HUES64 (cell line): Measurements from ENCODE around the gene ACTR5.

ENCODE experiments used
- H3K27ac ChIP-seq: 2 replicates; pipeline ENCODE4 v1.7.0; 2013; ENCODE audit warnings: low read depth, low read length, inconsistent platforms
- H3K27me3 ChIP-seq: 2 replicates; pipeline ENCODE4 v1.6.1; 2013; ENCODE audit warnings: mild to moderate bottlenecking, low read length; ENCODE audit not compliant: insufficient read depth
- H3K36me3 ChIP-seq: 2 replicates; pipeline ENCODE4 v1.6.1; 2013; ENCODE audit warnings: mild to moderate bottlenecking, low read length; ENCODE audit not compliant: insufficient read depth
- H3K4me1 ChIP-seq: 2 replicates; pipeline ENCODE4 v1.6.1; 2013; ENCODE audit warnings: mild to moderate bottlenecking, low read length, moderate library complexity; ENCODE audit not compliant: insufficient read depth
- H3K4me3 ChIP-seq: 2 replicates; pipeline ENCODE4 v1.5.1; 2013; ENCODE audit warnings: mild to moderate bottlenecking, low read length, moderate library complexity
- H3K9ac ChIP-seq: 2 replicates; pipeline ENCODE4 v1.6.1; 2013; ENCODE audit warnings: mild to moderate bottlenecking, low read depth, low read length
- H3K9me3 ChIP-seq: 2 replicates; pipeline ENCODE4 v1.6.1; 2013; ENCODE audit warnings: low read depth, low read length; ENCODE audit not compliant: insufficient read depth
- WGBS: fragments of 150-250, 120-280 bp; methylation state at CpG from one replicate; pipeline ENCODE4 v1.1.7; 2013; ENCODE audit warnings: missing lambda C conversion rate; 5-methylcytosine and 5-hydroxymethylcytosine counted together

Gene ACTR5

DNA sequence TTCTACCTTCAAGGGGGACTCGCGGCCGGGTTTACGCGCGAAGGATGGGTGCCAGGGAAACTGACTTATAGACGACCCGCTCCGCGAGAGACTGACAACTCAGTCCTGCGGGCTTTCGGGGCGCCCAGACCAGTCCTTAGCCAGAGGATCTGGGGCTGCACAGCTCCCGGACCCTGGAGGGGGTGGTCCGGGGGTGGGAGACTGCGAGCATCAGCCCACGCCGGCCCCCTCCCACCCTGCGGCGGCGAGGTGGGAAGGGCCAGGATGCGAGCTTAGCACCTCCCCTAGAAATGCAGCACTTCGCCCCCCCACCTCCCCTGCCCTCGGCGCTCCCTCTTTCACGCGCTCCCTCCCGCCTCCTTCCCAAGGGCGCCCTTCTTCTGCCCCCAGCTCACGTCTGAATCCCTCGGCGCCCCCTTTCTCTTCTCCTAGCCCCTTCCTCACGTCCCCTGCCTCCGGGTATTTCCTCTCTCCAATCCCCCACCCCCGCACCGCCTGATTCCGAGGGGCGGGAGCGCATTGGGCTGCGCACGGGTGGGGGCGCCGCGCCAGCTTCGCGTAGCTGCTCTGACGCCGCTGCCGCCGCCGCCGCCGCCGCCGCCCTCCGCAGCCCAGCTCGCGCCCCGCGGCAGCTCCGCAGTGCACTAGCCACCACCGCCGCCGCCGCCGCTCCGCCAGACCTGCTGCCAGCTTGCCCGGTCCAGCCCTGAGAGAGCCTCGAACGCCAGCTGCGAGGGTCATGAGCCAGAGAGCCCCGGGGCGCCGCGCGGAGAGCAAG lies 24.2 kb upstream of the ACTR5 start, which contains the start of gene SLC32A1:
SLC32A1 (plus strand) TSS at position 639 of the 778 bp plus-strand sequence. CDS start 239 bp downstream, outside the sequence.
- Histone ChIP-seq H3K27ac (no peak within 1 kb of the TSS), H3K4me3 (peak within 1 kb of the TSS; percentile 43), H3K36me3 (no peaks in the 10 kb centered on the region), H3K27me3 (peaks cover 100% of the 10 kb centered on the region), H3K9ac (no peak within 1 kb of the TSS), H3K4me1 (0 out of 2 replicates have a peak, but pooled peaks cover 10% of the 10 kb centered on the region), H3K9me3 (no peaks in the 10 kb centered on the region)
- WGBS = under 1% methylated on average over 76 of the region's 76 CpGs

DNA sequence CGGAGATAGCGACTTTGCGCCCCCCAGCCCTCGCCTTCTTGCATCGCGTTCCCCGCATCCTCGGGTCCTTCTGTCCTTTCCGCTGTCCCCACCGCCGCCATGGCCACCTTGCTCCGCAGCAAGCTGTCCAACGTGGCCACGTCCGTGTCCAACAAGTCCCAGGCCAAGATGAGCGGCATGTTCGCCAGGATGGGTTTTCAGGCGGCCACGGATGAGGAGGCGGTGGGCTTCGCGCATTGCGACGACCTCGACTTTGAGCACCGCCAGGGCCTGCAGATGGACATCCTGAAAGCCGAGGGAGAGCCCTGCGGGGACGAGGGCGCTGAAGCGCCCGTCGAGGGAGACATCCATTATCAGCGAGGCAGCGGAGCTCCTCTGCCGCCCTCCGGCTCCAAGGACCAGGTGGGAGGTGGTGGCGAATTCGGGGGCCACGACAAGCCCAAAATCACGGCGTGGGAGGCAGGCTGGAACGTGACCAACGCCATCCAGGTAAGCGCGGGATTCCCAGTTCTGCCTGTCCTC lies 23.6 kb upstream of the ACTR5 start:
- Histone ChIP-seq H3K27ac (no peak overlapping the region), H3K9me3 (no peaks in the 10 kb centered on the region), H3K36me3 (no peaks in the 10 kb centered on the region), H3K27me3 (peaks cover 100% of the 10 kb centered on the region), H3K4me3 (peak overlapping the region; percentile 43), H3K9ac (no peak overlapping the region), H3K4me1 (peaks cover 12% of the 10 kb centered on the region; the same call in 1 of the 2 replicates)
- WGBS = 2% methylated on average over 46 of the region's 46 CpGs

DNA sequence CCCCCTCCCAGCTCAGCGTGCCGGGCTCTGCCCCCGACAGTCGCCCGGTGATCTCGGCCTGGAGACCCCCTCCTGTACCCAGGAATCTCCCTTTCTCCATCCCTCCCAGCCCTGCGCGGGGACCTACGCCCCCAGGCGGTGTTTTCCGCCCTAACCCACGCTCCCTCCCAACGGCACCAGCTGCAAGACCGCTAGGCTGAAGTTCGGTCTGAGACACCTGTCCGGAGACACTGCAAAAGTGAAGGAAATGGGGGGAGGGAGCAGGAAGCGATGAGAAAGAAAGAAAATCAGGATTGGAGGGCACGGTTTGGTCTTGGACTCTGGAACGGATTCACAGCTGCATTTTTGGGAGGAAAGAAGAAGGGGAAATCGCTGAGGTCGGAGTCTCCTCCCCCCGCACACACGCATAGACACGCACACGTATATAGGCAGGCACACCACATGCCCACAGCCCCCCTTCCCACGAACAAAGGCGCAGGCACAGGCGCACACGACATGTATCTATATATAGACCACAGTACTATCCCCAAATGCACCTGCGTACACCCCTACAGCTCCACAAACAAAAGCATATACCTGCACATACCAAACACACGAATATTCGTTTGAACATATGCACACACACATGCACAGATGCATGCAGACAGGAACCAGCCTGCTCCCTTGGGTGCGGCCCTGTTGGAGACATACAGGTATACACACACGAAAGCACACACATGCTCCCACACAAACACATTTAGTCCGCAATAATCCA lies 22.9 kb upstream of the ACTR5 start:
- 6% methylated on average over 35 of the region's 35 CpGs for WGBS

DNA sequence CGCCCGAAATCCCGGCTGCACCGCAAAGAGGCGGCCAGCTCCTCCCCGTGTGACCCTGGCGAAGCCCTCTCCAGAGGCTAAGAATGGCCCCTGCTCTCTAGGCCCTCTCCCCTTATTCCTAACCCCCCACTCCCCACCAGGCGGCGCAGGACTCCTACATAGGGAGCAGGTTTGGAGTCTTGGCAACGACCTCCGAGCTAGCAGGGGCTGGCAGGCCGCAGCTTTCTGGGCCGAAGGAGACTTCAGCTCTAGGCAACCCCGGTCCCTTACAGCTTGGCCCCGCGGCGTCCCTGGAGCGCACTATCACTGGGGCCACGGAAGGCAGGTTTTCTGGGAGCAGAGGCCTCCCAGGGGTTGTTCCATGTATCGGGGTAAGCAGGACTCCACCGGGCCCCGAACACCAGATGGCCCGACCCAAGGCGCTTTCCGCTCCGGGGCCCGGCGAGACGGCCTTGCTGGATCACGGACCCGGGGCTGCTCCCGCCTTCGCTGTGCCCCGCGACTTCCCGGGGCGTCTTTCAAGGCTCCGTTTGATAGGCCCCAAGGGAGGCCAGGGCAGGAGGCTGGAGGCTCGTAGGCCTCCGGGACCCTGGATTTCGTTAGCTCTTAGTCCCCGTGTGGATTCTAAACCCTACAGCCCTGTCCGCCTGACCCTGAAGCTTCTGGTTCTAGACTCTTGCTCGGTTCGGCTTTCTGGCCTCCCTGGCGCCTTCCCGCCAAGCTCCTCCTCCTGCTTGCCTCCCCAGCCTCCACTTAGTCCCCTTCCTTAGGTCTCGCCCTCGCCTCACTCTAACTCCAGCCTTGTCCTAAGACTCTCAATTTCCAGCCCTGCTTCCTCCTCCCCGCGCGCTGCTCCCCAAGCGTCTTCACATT lies 22.1 kb upstream of the ACTR5 start:
- Histone ChIP-seq H3K4me1 (peaks cover 21% of the 10 kb centered on the region; the same call in 1 of the 2 replicates), H3K4me3 (peak overlapping the region; percentile 43; the same call in 1 of the 2 replicates), H3K9me3 (no peaks in the 10 kb centered on the region), H3K27me3 (peaks cover 100% of the 10 kb centered on the region), H3K9ac (no peak overlapping the region), H3K27ac (no peak overlapping the region), H3K36me3 (no peaks in the 10 kb centered on the region)
- 6% methylated on average over 53 of the region's 53 CpGs for WGBS

More for the DNA sequence above, 22.9 kb upstream of the ACTR5 start:
- H3K4me1 ChIP-seq = peaks cover 17% of the 10 kb centered on the region; the same call in 1 of the 2 replicates
- H3K27ac ChIP-seq = no peak overlapping the region
- H3K36me3 ChIP-seq = no peaks in the 10 kb centered on the region
- H3K4me3 ChIP-seq = peak overlapping the region; percentile 43
- H3K9me3 ChIP-seq = no peaks in the 10 kb centered on the region
- peaks cover 100% of the 10 kb centered on the region for H3K27me3 ChIP-seq
- no peak overlapping the region for H3K9ac ChIP-seq

DNA sequence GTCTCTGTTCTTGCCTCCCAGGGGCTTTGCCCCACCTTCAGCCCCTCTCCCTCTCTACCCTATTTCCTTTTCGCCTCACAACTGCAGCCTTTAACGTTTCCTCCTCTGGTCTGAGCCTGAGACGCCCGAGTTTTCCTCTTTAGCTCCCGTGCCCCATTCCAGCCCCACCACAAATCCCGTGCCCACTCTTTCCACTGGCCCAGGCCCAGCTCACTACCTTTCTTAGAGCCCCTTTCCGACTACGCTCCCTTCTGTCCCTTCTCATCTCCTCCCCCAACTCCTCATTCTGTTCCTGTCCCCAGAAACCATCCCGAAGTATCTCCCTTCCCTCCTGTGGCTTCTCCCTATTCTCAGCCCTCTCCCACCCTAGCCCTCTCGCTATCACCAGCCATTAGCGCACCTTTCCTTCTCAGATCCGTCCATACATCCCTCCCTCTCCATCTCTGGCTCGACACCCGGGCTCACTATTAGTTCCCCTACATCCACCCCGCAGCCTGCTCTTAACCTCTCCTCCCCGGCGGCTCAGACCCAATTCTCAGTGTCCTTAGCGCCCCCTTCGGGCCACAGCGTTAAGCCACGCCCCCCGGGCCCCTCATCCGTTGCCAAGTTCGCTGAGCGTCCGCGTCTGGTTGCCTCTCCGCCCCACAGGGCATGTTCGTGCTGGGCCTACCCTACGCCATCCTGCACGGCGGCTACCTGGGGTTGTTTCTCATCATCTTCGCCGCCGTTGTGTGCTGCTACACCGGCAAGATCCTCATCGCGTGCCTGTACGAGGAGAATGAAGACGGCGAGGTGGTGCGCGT lies 21.3 kb upstream of the ACTR5 start:
- H3K36me3 ChIP-seq = no peaks in the 10 kb centered on the region
- no peak overlapping the region for H3K9ac ChIP-seq
- H3K4me3 ChIP-seq = peak overlapping the region; percentile 43
- peaks cover 21% of the 10 kb centered on the region; the same call in 1 of the 2 replicates for H3K4me1 ChIP-seq
- H3K27ac ChIP-seq = no peak overlapping the region
- peaks cover 100% of the 10 kb centered on the region for H3K27me3 ChIP-seq
- WGBS = 1% methylated on average over 43 of the region's 43 CpGs
- no peaks in the 10 kb centered on the region for H3K9me3 ChIP-seq

DNA sequence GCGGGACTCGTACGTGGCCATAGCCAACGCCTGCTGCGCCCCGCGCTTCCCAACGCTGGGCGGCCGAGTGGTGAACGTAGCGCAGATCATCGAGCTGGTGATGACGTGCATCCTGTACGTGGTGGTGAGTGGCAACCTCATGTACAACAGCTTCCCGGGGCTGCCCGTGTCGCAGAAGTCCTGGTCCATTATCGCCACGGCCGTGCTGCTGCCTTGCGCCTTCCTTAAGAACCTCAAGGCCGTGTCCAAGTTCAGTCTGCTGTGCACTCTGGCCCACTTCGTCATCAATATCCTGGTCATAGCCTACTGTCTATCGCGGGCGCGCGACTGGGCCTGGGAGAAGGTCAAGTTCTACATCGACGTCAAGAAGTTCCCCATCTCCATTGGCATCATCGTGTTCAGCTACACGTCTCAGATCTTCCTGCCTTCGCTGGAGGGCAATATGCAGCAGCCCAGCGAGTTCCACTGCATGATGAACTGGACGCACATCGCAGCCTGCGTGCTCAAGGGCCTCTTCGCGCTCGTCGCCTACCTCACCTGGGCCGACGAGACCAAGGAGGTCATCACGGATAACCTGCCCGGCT lies 20.6 kb upstream of the ACTR5 start:
- Histone ChIP-seq H3K9ac (no peak overlapping the region), H3K4me1 (peaks cover 18% of the 10 kb centered on the region; the same call in 1 of the 2 replicates), H3K9me3 (no peaks in the 10 kb centered on the region), H3K4me3 (peak overlapping the region; percentile 43), H3K27me3 (peaks cover 100% of the 10 kb centered on the region), H3K36me3 (no peaks in the 10 kb centered on the region), H3K27ac (no peak overlapping the region)
- WGBS = 5% methylated on average over 46 of the region's 46 CpGs

DNA sequence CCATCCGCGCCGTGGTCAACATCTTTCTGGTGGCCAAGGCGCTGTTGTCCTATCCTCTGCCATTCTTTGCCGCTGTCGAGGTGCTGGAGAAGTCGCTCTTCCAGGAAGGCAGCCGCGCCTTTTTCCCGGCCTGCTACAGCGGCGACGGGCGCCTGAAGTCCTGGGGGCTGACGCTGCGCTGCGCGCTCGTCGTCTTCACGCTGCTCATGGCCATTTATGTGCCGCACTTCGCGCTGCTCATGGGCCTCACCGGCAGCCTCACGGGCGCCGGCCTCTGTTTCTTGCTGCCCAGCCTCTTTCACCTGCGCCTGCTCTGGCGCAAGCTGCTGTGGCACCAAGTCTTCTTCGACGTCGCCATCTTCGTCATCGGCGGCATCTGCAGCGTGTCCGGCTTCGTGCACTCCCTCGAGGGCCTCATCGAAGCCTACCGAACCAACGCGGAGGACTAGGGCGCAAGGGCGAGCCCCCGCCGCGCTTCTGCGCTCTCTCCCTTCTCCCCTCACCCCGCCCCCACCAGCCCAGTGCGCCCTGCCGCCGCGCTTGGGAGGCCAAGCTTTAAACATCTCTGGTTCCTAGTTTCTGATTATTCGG lies 20.0 kb upstream of the ACTR5 start:
- H3K4me3 ChIP-seq = peak overlapping the region; percentile 43
- no peak overlapping the region for H3K9ac ChIP-seq
- H3K9me3 ChIP-seq = no peaks in the 10 kb centered on the region
- WGBS = under 1% methylated on average over 56 of the region's 56 CpGs
- no peaks in the 10 kb centered on the region for H3K36me3 ChIP-seq
- H3K4me1 ChIP-seq = peaks cover 18% of the 10 kb centered on the region; the same call in 1 of the 2 replicates
- no peak overlapping the region for H3K27ac ChIP-seq
- peaks cover 99% of the 10 kb centered on the region for H3K27me3 ChIP-seq

DNA sequence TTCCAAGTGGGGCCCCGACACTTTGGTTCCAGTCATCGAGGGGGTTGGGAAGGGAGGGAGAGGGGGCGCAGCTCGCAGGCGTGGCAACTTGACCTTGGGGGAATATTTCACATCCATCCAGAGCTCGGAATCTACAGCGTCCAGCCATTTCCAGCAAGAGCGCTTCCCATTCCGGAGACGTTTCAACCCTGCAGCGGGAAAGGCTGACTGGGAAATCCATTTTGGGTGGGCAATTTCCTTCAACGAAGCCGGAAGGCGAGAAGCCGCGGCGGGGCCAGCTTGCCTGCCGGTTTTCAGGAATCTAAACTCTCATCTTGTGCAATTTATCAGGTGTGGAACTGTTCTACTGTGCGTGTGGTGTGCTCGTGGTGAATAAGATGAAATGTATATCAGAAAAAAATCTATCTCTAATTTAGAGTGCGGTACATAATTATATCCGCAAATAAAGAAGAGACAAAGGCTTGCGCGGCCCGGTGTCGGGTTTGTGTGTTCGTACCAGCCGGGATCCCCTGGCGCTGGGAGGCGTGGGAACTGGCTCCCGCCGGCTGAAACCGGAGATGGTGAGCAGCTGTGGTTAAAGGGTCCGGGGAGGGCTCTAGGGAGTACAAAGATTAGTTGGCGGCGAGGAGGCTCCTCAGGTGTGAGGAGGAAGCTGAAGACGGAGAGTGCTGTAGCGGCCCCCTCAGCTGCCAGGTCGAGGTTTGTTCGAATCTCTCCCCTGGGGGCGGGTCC lies 19.2 kb upstream of the ACTR5 start:
- Histone ChIP-seq H3K36me3 (no peaks in the 10 kb centered on the region), H3K4me1 (peaks cover 18% of the 10 kb centered on the region; the same call in 1 of the 2 replicates), H3K9ac (no peak overlapping the region), H3K4me3 (peak overlapping the region; percentile 33), H3K27me3 (peaks cover 99% of the 10 kb centered on the region), H3K27ac (no peak overlapping the region), H3K9me3 (no peaks in the 10 kb centered on the region)
- WGBS = 1% methylated on average over 40 of the region's 41 CpGs

DNA sequence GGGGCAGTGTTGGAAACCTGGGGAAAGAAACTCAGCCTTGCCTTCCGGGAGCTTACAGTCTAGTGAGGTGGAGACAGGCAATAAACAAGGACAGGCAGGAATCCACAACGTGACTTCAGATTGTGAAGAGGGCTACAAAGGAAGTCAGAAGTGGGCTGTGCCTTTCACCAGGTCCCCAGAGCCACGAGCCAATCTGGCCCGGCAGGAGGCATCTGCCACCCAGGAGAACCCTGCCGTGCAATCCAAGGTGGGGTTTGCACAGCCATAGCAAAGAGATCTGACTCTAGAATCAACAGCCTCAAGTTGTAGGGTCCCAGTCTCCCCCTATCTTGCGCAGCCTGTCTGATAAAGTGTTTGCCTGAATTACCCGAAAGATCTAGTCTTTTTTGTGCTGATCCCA lies 18.5 kb upstream of the ACTR5 start:
- no peak overlapping the region for H3K9ac ChIP-seq
- peaks cover 98% of the 10 kb centered on the region for H3K27me3 ChIP-seq
- H3K4me1 ChIP-seq = peaks cover 18% of the 10 kb centered on the region; the same call in 1 of the 2 replicates
- no peaks in the 10 kb centered on the region for H3K9me3 ChIP-seq
- 14% methylated on average over 7 of the region's 7 CpGs for WGBS
- H3K36me3 ChIP-seq = no peaks in the 10 kb centered on the region
- no peak overlapping the region for H3K27ac ChIP-seq
- H3K4me3 ChIP-seq = peak overlapping the region; percentile 33; the same call in 1 of the 2 replicates
